ENCODE data around the gene AKT1.

The AKT1 gene

GRCh38 chr14:104742586-104743455, 52.7 kb downstream of the AKT1 start:
- WGBS, 2 donors (ENCODE audit: extremely low coverage in 2 of 2, insufficient read length in 2 of 2, insufficient replicate concordance in 1 of 2): no CpG with 5 or more reads among the region's 32 CpGs
- Histone ChIP-seq H3K4ac (ENCODE audit: low read length) (no peak overlapping the region), H3K4me3 (ENCODE audit: low read length in 2 of 2) (no peak overlapping the region), H2BK12ac (ENCODE audit: low read length) (no peak overlapping the region), H3K18ac (ENCODE audit: low read length) (peak overlapping the region; percentile 80), H3K27me3 (ENCODE audit: control insufficient read depth in 3 of 3, insufficient read depth in 3 of 3, low read depth in 1 of 3, low read length in 3 of 3) (no peaks in the 10 kb centered on the region), H3K4me1 (ENCODE audit: control insufficient read depth in 2 of 2, insufficient read depth in 1 of 2, low read depth in 1 of 2, low read length in 2 of 2) (peaks cover 7 to 20% of the 10 kb centered on the region in 2 donors), H2BK120ac (ENCODE audit: low read depth, low read length) (peak overlapping the region; percentile 9), H3K4me2 (ENCODE audit: insufficient read depth, low read length, poor library complexity, severe bottlenecking) (no peak overlapping the region), H3K9ac (ENCODE audit: low read depth, low read length, poor library complexity) (peak overlapping the region; percentile 67), H2BK5ac (ENCODE audit: low read length) (no peak overlapping the region), H3K79me1 (ENCODE audit: low read depth, low read length) (peaks cover 3% of the 10 kb centered on the region), H2AK5ac (ENCODE audit: low read depth, low read length) (peak overlapping the region; percentile 93), H3K36me3 (replicated peaks in 1 of 2; ENCODE audit: control insufficient read depth in 2 of 2, insufficient read depth in 2 of 2, low read length in 2 of 2) (peaks cover 6 to 14% of the 10 kb centered on the region in 2 donors), H3K23ac (ENCODE audit: low read depth, low read length, poor library complexity) (peak overlapping the region; percentile 78), H2AFZ (ENCODE audit: low read length) (no peak overlapping the region), H2BK15ac (ENCODE audit: low read length) (peak overlapping the region; percentile 21), H3K27ac (replicated peaks; ENCODE audit: low read length) (peak overlapping the region; percentile 24), H4K91ac (ENCODE audit: low read depth, low read length, poor library complexity) (no peak overlapping the region), H3K14ac (ENCODE audit: low read length) (no peak overlapping the region), H4K8ac (ENCODE audit: low read depth, low read length) (peak overlapping the region; percentile 76), H3K9me3 (replicated peaks in 1 of 2; ENCODE audit: control insufficient read depth in 2 of 2, insufficient read depth in 1 of 2, low read depth in 1 of 2, low read length in 2 of 2) (peaks cover 0 to 3% of the 10 kb centered on the region in 2 donors)
- no peak for DNase-seq (ENCODE audit: low spot score)

- no peaks in the 10 kb centered on the region for H3K27me3 ChIP-seq (ENCODE audit: control insufficient read depth in 3 of 3, insufficient read depth in 3 of 3, low read depth in 1 of 3, low read length in 3 of 3)
- peaks cover 0 to 3% of the 10 kb centered on the region in 2 donors for H3K9me3 ChIP-seq (replicated peaks in 1 of 2; ENCODE audit: control insufficient read depth in 2 of 2, insufficient read depth in 1 of 2, low read depth in 1 of 2, low read length in 2 of 2)
- no CpG with 5 or more reads among the region's 23 CpGs for WGBS, 2 donors (ENCODE audit: extremely low coverage in 2 of 2, insufficient read length in 2 of 2, insufficient replicate concordance in 1 of 2)
- no peak overlapping the region for H4K91ac ChIP-seq (ENCODE audit: low read depth, low read length, poor library complexity)
- DNase-seq (ENCODE audit: low spot score): no peak
- peak overlapping the region; percentile 36 for H2BK5ac ChIP-seq (ENCODE audit: low read length)
- H3K18ac ChIP-seq (ENCODE audit: low read length): peak overlapping the region; percentile 71
- H3K79me1 ChIP-seq (ENCODE audit: low read depth, low read length): peaks cover 3% of the 10 kb centered on the region
- H2AFZ ChIP-seq (ENCODE audit: low read length): no peak overlapping the region
- H2BK15ac ChIP-seq (ENCODE audit: low read length): no peak overlapping the region
- no peak overlapping the region for H3K14ac ChIP-seq (ENCODE audit: low read length)
- H3K23ac ChIP-seq (ENCODE audit: low read depth, low read length, poor library complexity): peak overlapping the region; percentile 78
- peaks cover 7 to 20% of the 10 kb centered on the region in 2 donors for H3K4me1 ChIP-seq (ENCODE audit: control insufficient read depth in 2 of 2, insufficient read depth in 1 of 2, low read depth in 1 of 2, low read length in 2 of 2)
- peak overlapping the region in 1 of 2 donors; percentile 35 for H3K4me3 ChIP-seq (ENCODE audit: low read length in 2 of 2)
- H3K36me3 ChIP-seq (replicated peaks in 1 of 2; ENCODE audit: control insufficient read depth in 2 of 2, insufficient read depth in 2 of 2, low read length in 2 of 2): peaks cover 6 to 14% of the 10 kb centered on the region in 2 donors
- no peak overlapping the region for H3K4me2 ChIP-seq (ENCODE audit: insufficient read depth, low read length, poor library complexity, severe bottlenecking)
- H2BK12ac ChIP-seq (ENCODE audit: low read length): peak overlapping the region; percentile 73
- H3K27ac ChIP-seq (replicated peaks; ENCODE audit: low read length): no peak overlapping the region
- H2BK120ac ChIP-seq (ENCODE audit: low read depth, low read length): no peak overlapping the region
- no peak overlapping the region for H4K8ac ChIP-seq (ENCODE audit: low read depth, low read length)
- peak overlapping the region; percentile 84 for H2AK5ac ChIP-seq (ENCODE audit: low read depth, low read length)
- H3K4ac ChIP-seq (ENCODE audit: low read length): no peak overlapping the region
- H3K9ac ChIP-seq (ENCODE audit: low read depth, low read length, poor library complexity): peak overlapping the region; percentile 77
Measured at GRCh38 chr14:104741803-104742251, 53.7 kb downstream of the AKT1 start.

GRCh38 chr14:104741108-104741802, 54.3 kb downstream of the AKT1 start:
- H3K23ac ChIP-seq (ENCODE audit: low read depth, low read length, poor library complexity): peak overlapping the region; percentile 20
- H3K36me3 ChIP-seq (replicated peaks in 1 of 2; ENCODE audit: control insufficient read depth in 2 of 2, insufficient read depth in 2 of 2, low read length in 2 of 2): peaks cover 6 to 14% of the 10 kb centered on the region in 2 donors
- H2BK5ac ChIP-seq (ENCODE audit: low read length): no peak overlapping the region
- peak overlapping the region; percentile 21 for H3K9ac ChIP-seq (ENCODE audit: low read depth, low read length, poor library complexity)
- H3K4ac ChIP-seq (ENCODE audit: low read length): no peak overlapping the region
- peaks cover 0 to 3% of the 10 kb centered on the region in 2 donors for H3K9me3 ChIP-seq (replicated peaks in 1 of 2; ENCODE audit: control insufficient read depth in 2 of 2, insufficient read depth in 1 of 2, low read depth in 1 of 2, low read length in 2 of 2)
- no peak overlapping the region for H2BK120ac ChIP-seq (ENCODE audit: low read depth, low read length)
- no peak overlapping the region for H3K14ac ChIP-seq (ENCODE audit: low read length)
- H2AK5ac ChIP-seq (ENCODE audit: low read depth, low read length): no peak overlapping the region
- no peak overlapping the region for H2BK12ac ChIP-seq (ENCODE audit: low read length)
- no CpG with 5 or more reads among the region's 29 CpGs for WGBS, 2 donors (ENCODE audit: extremely low coverage in 2 of 2, insufficient read length in 2 of 2, insufficient replicate concordance in 1 of 2)
- H2AFZ ChIP-seq (ENCODE audit: low read length): no peak overlapping the region
- H3K18ac ChIP-seq (ENCODE audit: low read length): peak overlapping the region; percentile 19
- no peak overlapping the region for H3K4me3 ChIP-seq (ENCODE audit: low read length in 2 of 2)
- H4K91ac ChIP-seq (ENCODE audit: low read depth, low read length, poor library complexity): no peak overlapping the region
- peaks cover 8 to 21% of the 10 kb centered on the region in 2 donors for H3K4me1 ChIP-seq (ENCODE audit: control insufficient read depth in 2 of 2, insufficient read depth in 1 of 2, low read depth in 1 of 2, low read length in 2 of 2)
- no peak overlapping the region for H3K27ac ChIP-seq (replicated peaks; ENCODE audit: low read length)
- H2BK15ac ChIP-seq (ENCODE audit: low read length): peak overlapping the region; percentile 33
- peaks cover 3% of the 10 kb centered on the region for H3K79me1 ChIP-seq (ENCODE audit: low read depth, low read length)
- DNase-seq (ENCODE audit: low spot score): no peak
- H4K8ac ChIP-seq (ENCODE audit: low read depth, low read length): no peak overlapping the region
- no peaks in the 10 kb centered on the region for H3K27me3 ChIP-seq (ENCODE audit: control insufficient read depth in 3 of 3, insufficient read depth in 3 of 3, low read depth in 1 of 3, low read length in 3 of 3)
- no peak overlapping the region for H3K4me2 ChIP-seq (ENCODE audit: insufficient read depth, low read length, poor library complexity, severe bottlenecking)

Measured in neuronal stem cell (in vitro differentiated cells).